GM23338 (cell line): ENCODE data around the gene PROX2. TPM values are rescaled to one million over a fixed set of nuclear protein-coding genes. Genes with fewer than 3 reads are reported as not detected.

Experiments used
- ATAC-seq: fragments of 200-7000 bp; cut with Tn5 transposase; 3 replicates; pipeline ENCODE4 v1.9.1; 2020
- DNase-seq: peaks from one replicate; pipeline ENCODE4 v3.0.0-alpha.2; 2015; ENCODE audit warnings: low spot score
- H2AFZ ChIP-seq: fragments of 200-600 bp; sonication (generic); 2 replicates; pipeline ENCODE4 v1.8.0; 2016; ENCODE audit warnings: antibody characterized with exemption, mild to moderate bottlenecking, moderate library complexity
- H3F3A ChIP-seq: fragments of 200-600 bp; sonication (generic); replicated peaks from 2 replicates; pipeline ENCODE4 v1.8.0; 2017; ENCODE audit warnings: antibody characterized with exemption, mixed run types, low read depth
- H3K27ac ChIP-seq: fragments of 200-600 bp; sonication (generic); 2 replicates; pipeline ENCODE4 v1.6.1; 2016; ENCODE audit warnings: low read depth
- H3K27me3 ChIP-seq: fragments of 200-600 bp; sonication (generic); 2 replicates; pipeline ENCODE4 v1.8.0; 2016; ENCODE audit warnings: mild to moderate bottlenecking, mixed run types, moderate library complexity; ENCODE audit not compliant: insufficient read depth
- H3K36me3 ChIP-seq: fragments of 200-600 bp; sonication (generic); 2 replicates; pipeline ENCODE4 v1.8.0; 2016; ENCODE audit warnings: mild to moderate bottlenecking; ENCODE audit not compliant: insufficient read depth
- H3K4me1 ChIP-seq: fragments of 200-600 bp; sonication (generic); 2 replicates; pipeline ENCODE4 v1.8.0; 2016; ENCODE audit warnings: mild to moderate bottlenecking, moderate library complexity; ENCODE audit not compliant: insufficient read depth
- H3K4me2 ChIP-seq: fragments of 200-600 bp; sonication (generic); 2 replicates; pipeline ENCODE4 v1.7.1; 2017; ENCODE audit warnings: mixed run types
- H3K4me3 ChIP-seq: fragments of 200-600 bp; sonication (generic); 2 replicates; pipeline ENCODE4 v1.6.1; 2016; ENCODE audit warnings: mixed run types
- H3K79me2 ChIP-seq: fragments of 200-600 bp; sonication (generic); replicated peaks from 2 replicates; pipeline ENCODE4 v1.8.0; 2017; ENCODE audit warnings: mild to moderate bottlenecking; ENCODE audit not compliant: insufficient read depth
- H3K9me2 ChIP-seq: fragments of 200-600 bp; sonication (generic); 2 replicates; pipeline ENCODE4 v1.8.0; 2017; ENCODE audit not compliant: insufficient read depth
- H4K20me1 ChIP-seq: fragments of 200-600 bp; sonication (generic); replicated peaks from 2 replicates; pipeline ENCODE4 v1.8.0; 2017; ENCODE audit warnings: mild to moderate bottlenecking; ENCODE audit not compliant: insufficient read depth
- H3K27ac Mint-ChIP-seq: 2 replicates; pipeline ENCODE4 v1.8.0; 2020; ENCODE audit warnings: inconsistent platforms, mild to moderate bottlenecking, moderate library complexity, mixed read lengths
- H3K27me3 Mint-ChIP-seq: 3 replicates; pipeline ENCODE4 v1.8.0; 2022; ENCODE audit warnings: low read depth, mild to moderate bottlenecking, moderate library complexity, mixed read lengths, inconsistent platforms; ENCODE audit not compliant: insufficient read depth, poor library complexity
- H3K36me3 Mint-ChIP-seq: 3 replicates; pipeline ENCODE4 v1.8.0; 2021; ENCODE audit warnings: low read depth, mild to moderate bottlenecking, inconsistent platforms, moderate library complexity, mixed read lengths
- H3K4me1 Mint-ChIP-seq: 3 replicates; pipeline ENCODE4 v1.8.0; 2020; ENCODE audit warnings: mild to moderate bottlenecking, inconsistent platforms, mixed read lengths
- H3K4me3 Mint-ChIP-seq: 3 replicates; pipeline ENCODE4 v1.8.0; 2021; ENCODE audit warnings: moderate library complexity, mild to moderate bottlenecking, inconsistent platforms, mixed read lengths
- H3K9me3 Mint-ChIP-seq: 3 replicates; pipeline ENCODE4 v1.8.0; 2020; ENCODE audit warnings: moderate library complexity, mild to moderate bottlenecking, inconsistent platforms, mixed read lengths
- CREB1 ChIP-seq: fragments of 250-450 bp; sonication (Bioruptor Pico); IDR thresholded peaks from 2 replicates; pipeline ENCODE4 v1.5.0; 2020; ENCODE audit warnings: low read depth, mild to moderate bottlenecking, moderate library complexity
- EZH2 ChIP-seq: fragments of 200-600 bp; sonication (generic); IDR thresholded peaks from one replicate; pipeline ENCODE4 v1.8.0; 2017; ENCODE audit warnings: antibody characterized with exemption, mild to moderate bottlenecking, low read depth; ENCODE audit not compliant: unreplicated experiment
- EZH2phosphoT487 ChIP-seq: fragments of 200-600 bp; sonication (generic); IDR thresholded peaks from one replicate; pipeline ENCODE4 v1.8.1; 2018; ENCODE audit warnings: antibody characterized with exemption; ENCODE audit not compliant: unreplicated experiment
- JUNB ChIP-seq: IDR thresholded peaks from one replicate; pipeline ENCODE4 v1.6.1; 2016; ENCODE audit warnings: antibody characterized with exemption; ENCODE audit not compliant: unreplicated experiment
- NANOG ChIP-seq: IDR thresholded peaks from 2 replicates; pipeline ENCODE4 v1.6.1; 2016; ENCODE audit warnings: antibody characterized with exemption, borderline replicate concordance
- POLR2AphosphoS5 ChIP-seq: IDR thresholded peaks from 2 replicates; pipeline ENCODE4 v1.6.1; 2016; ENCODE audit warnings: antibody characterized with exemption, low read depth
- REST ChIP-seq: IDR thresholded peaks from one replicate; pipeline ENCODE4 v1.6.1; 2018; ENCODE audit warnings: antibody characterized with exemption; ENCODE audit not compliant: unreplicated experiment
- STAT1 ChIP-seq: IDR thresholded peaks from one replicate; pipeline ENCODE4 v1.6.1; 2016; ENCODE audit warnings: antibody characterized with exemption; ENCODE audit not compliant: unreplicated experiment
- ZNF114 ChIP-seq: fragments of 250-450 bp; sonication (Bioruptor Pico); IDR thresholded peaks from 2 replicates; pipeline ENCODE4 v1.5.0; 2020; ENCODE audit warnings: mild to moderate bottlenecking, moderate library complexity
- ZNF331 ChIP-seq: fragments of 250-450 bp; sonication (Bioruptor Pico); IDR thresholded peaks from 2 replicates; pipeline ENCODE4 v1.5.0; 2020; ENCODE audit warnings: low read depth, mild to moderate bottlenecking, moderate library complexity
- ZNF462 ChIP-seq: fragments of 250-450 bp; sonication (Bioruptor Pico); IDR thresholded peaks from 2 replicates; pipeline ENCODE4 v1.5.0; 2020; ENCODE audit warnings: mild to moderate bottlenecking, moderate library complexity
- polyA plus RNA-seq: library from polyadenylated mRNA; unstranded; fragments of >200 nt; fragmentation: Nextera tagmentation; extraction: Ambion mirVana; gene quantifications from 2 replicates; pipeline ENCODE4 v1.2.1, GENCODE V29; 2016
- total RNA-seq: library from RNA; depleted of rRNA; stranded (reverse); fragments of >200 nt; shearing (Covaris generic); gene quantifications from 2 replicates; pipeline ENCODE4 v1.2.3, GENCODE V29; 2014

Gene PROX2
- total and polyA plus RNA-seq, 2 experiments from 2014 or later = 0.06 TPM; not detected in 1

- no peak for TF ChIP-seq ZNF462
- TF ChIP-seq JUNB = no peak
- TF ChIP-seq POLR2AphosphoS5 = no peak
- no peak for TF ChIP-seq NANOG
- no peak for TF ChIP-seq EZH2
Observed at GRCh38 chr14:74841230-74842207, 34.4 kb downstream of the PROX2 start (continued).

GRCh38 chr14:74840603-74841030 lies 35.3 kb downstream of the PROX2 start:
- Histone ChIP-seq H3K9me2 (no peaks in the 10 kb centered on the region), H3K4me3 (no peak overlapping the region), H3K4me1 (no peaks in the 10 kb centered on the region), H3K79me2 (no peaks in the 10 kb centered on the region), H2AFZ (no peak overlapping the region), H3K4me2 (no peak overlapping the region), H3K27me3 (no peaks in the 10 kb centered on the region), H3F3A (no peaks in the 10 kb centered on the region), H3K27ac (no peak overlapping the region), H3K36me3 (0 out of 2 replicates have a peak, but pooled peaks cover 10% of the 10 kb centered on the region), H4K20me1 (no peaks in the 10 kb centered on the region)
- H3K36me3 Mint-ChIP-seq = peaks cover 3% of the 10 kb centered on the region; the same call in 2 of the 3 replicates
- no peak overlapping the region for H3K27ac Mint-ChIP-seq
- no peak for DNase-seq
- no peaks in the 10 kb centered on the region for H3K9me3 Mint-ChIP-seq
- ATAC-seq = no peak
- H3K4me3 Mint-ChIP-seq = no peak overlapping the region
- H3K4me1 Mint-ChIP-seq = peaks cover 5% of the 10 kb centered on the region; the same call in 2 of the 3 replicates
- H3K27me3 Mint-ChIP-seq = peaks cover 4% of the 10 kb centered on the region
- TF ChIP-seq EZH2phosphoT487 (no peak), REST (no peak), ZNF331 (CRISPR knock-in tag) (no peak), EZH2 (no peak), POLR2AphosphoS5 (no peak), CREB1 (no peak), ZNF114 (no peak), STAT1 (no peak), JUNB (no peak)
